ENCODE measurements around the gene LCTL. TPM values are rescaled to one million over a fixed set of nuclear protein-coding genes. Genes with fewer than 3 reads are reported as not detected.

Gene LCTL
- total RNA-seq, 4 donors from 2014 or later: not detected

DNA sequence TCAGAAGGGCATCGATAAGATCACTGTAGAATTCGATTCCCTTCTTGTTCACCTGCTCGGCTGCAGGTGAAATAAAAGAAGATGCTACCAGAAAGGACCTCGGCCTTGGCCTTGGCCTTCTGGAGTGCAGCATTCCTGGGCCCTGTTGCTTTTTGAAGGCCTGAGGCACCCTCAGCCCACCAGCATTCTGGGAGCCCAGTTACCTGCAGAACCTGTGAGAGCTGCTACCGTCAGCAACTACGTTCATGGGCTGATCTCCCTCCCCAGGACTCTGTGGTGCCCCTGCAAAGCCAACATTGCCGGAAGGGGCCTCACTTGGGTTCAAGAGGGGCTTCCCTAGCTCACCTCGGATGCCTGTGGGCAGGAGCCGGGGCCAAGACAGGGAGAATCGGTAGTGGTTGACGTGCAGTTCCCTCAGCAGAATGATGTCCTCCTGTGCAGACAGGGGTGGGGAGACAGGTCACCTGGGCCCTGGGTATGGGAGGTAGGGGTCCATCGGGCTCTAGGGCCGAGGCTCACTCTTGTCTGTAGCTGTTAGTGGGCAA, 2.2 kb downstream of the LCTL start:
- no peak overlapping the region for H3K4me3 ChIP-seq
- ATAC-seq (no peak), DNase-seq (no peak)
- H3K27me3 ChIP-seq: peaks cover 0 to 3% (median 0%) of the 10 kb centered on the region in 3 donors
- no peaks in the 10 kb centered on the region for H3K36me3 ChIP-seq
- no peak for TF ChIP-seq POLR2A (IDR thresholded peaks at IDR 0.05)
- TF ChIP-seq, protein P1, sequence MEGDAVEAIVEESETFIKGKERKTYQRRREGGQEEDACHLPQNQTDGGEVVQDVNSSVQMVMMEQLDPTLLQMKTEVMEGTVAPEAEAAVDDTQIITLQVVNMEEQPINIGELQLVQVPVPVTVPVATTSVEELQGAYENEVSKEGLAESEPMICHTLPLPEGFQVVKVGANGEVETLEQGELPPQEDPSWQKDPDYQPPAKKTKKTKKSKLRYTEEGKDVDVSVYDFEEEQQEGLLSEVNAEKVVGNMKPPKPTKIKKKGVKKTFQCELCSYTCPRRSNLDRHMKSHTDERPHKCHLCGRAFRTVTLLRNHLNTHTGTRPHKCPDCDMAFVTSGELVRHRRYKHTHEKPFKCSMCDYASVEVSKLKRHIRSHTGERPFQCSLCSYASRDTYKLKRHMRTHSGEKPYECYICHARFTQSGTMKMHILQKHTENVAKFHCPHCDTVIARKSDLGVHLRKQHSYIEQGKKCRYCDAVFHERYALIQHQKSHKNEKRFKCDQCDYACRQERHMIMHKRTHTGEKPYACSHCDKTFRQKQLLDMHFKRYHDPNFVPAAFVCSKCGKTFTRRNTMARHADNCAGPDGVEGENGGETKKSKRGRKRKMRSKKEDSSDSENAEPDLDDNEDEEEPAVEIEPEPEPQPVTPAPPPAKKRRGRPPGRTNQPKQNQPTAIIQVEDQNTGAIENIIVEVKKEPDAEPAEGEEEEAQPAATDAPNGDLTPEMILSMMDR (IDR thresholded peaks at IDR 0.05 in 4 of 5, conservative IDR thresholded peaks at IDR 0.05 in 1 of 5): no peak
- no peaks in the 10 kb centered on the region for H3K9me3 ChIP-seq
- H3K27ac ChIP-seq: no peak overlapping the region
- no peaks in the 10 kb centered on the region for H3K4me1 ChIP-seq
- in situ Hi-C loops (cut with MboI; ENCODE audit: low sequenced_read_pairs in 4 of 4) (no loop called here), intact Hi-C loops (cut with DNase I; ENCODE audit: low total_unique reads) (no loop called here)

DNA sequence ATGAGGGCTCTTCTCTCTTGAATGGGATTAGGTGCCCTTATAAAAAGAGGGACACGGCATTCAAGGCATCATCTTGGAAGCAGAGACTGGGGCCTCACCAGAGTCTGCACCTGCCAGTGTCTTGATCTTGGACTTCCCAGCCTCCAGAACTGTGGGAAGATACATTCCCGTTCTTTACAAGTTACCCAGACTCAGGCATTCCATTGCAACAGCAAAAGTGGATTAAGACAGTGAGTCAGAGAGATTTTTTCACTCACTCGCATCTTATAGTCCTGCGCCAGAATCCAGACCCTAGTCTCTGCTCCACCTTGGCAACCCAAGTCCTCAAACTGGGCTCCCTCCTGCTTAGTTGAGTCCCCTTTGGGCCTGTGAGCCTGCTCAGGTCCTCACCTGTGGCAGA, 2.7 kb downstream of the LCTL start:
- H3K27ac ChIP-seq: no peak overlapping the region
- in situ Hi-C loops (cut with MboI; ENCODE audit: low sequenced_read_pairs in 4 of 4): no loop called here
- H3K4me1 ChIP-seq: no peaks in the 10 kb centered on the region
- no peaks in the 10 kb centered on the region for H3K9me3 ChIP-seq
- H3K27me3 ChIP-seq: peaks cover 0 to 3% (median 0%) of the 10 kb centered on the region in 3 donors
- ATAC-seq: no peak
- intact Hi-C loops (cut with DNase I; ENCODE audit: low total_unique reads): no loop called here
- no peaks in the 10 kb centered on the region for H3K36me3 ChIP-seq
- TF ChIP-seq, protein P1 (IDR thresholded peaks at IDR 0.05 in 4 of 5, conservative IDR thresholded peaks at IDR 0.05 in 1 of 5): no peak
- TF ChIP-seq POLR2A (IDR thresholded peaks at IDR 0.05): no peak
- H3K4me3 ChIP-seq: no peak overlapping the region
- no peak for DNase-seq

DNA sequence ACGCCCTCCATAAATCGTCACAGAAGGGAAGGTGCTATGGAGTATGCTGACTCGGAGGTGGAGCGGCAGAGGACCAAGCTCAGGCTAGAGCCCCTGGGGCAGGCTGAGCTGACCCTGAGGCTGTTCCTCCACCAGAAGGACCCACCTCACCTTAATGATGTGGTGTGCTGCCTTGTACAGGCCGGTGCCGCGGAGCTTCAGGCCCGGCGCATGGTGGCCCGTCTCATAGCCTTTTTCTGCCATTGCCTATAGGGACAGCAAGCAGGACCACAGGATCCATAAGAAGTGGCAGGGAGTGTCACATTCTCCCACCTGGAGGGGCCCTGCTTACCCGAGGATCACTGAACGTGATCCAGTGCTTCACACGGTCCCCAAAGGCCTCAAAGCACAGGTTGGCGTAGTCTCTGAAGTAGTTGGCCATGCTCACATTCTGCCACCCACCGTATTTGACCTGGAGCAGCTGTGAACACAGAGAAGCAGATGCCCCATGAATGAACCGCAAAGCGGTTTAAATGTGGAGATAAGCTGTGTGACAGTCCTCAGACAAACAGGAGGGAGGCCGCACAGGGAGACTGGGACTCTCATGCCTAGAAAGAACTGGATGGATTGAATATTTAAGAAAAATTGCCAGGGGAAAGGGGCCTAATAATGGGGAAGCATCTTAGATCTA, 4.8 kb downstream of the LCTL start:
- Histone ChIP-seq H3K27ac (no peak overlapping the region), H3K27me3 (no peaks in the 10 kb centered on the region), H3K36me3 (no peaks in the 10 kb centered on the region), H3K4me3 (no peak overlapping the region), H3K9me3 (no peaks in the 10 kb centered on the region), H3K4me1 (no peaks in the 10 kb centered on the region)
- TF ChIP-seq POLR2A (IDR thresholded peaks at IDR 0.05): no peak
- TF ChIP-seq, protein P1 (IDR thresholded peaks at IDR 0.05 in 4 of 5, conservative IDR thresholded peaks at IDR 0.05 in 1 of 5): no peak
- ATAC-seq (no peak), DNase-seq (no peak)
- intact Hi-C loops (cut with DNase I; ENCODE audit: low total_unique reads): no loop called here
- in situ Hi-C loops (cut with MboI; ENCODE audit: low sequenced_read_pairs in 4 of 4): no loop called here

DNA sequence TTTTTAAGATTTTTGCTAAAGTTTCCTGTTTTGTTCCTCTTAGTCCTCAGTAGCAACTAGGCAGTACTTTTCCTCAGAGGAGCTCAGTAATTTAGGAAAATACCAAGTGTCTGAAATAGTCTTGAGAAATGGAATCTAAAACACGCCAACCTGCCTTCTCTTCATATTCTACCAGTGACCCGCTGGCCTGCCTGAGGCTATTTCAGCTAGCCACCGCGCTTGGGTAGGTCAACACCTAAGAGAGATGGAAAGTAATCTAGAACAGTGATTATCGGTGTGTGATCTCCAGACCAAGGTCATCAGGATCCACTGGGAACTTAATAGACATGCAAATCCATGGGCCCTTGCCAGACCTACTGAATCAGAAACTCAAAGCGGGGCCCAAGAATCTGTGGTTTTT, 7.5 kb downstream of the LCTL start:
- H3K36me3 ChIP-seq: no peaks in the 10 kb centered on the region
- in situ Hi-C loops (cut with MboI; ENCODE audit: low sequenced_read_pairs in 4 of 4): no loop called here

More for the DNA sequence above, 7.5 kb downstream of the LCTL start:
- TF ChIP-seq POLR2A (IDR thresholded peaks at IDR 0.05): no peak
- TF ChIP-seq, protein P1 (IDR thresholded peaks at IDR 0.05 in 4 of 5, conservative IDR thresholded peaks at IDR 0.05 in 1 of 5): no peak
- no peaks in the 10 kb centered on the region for H3K27me3 ChIP-seq
- H3K27ac ChIP-seq: no peak overlapping the region
- H3K4me1 ChIP-seq: no peaks in the 10 kb centered on the region
- ATAC-seq (no peak), DNase-seq (no peak)
- no peaks in the 10 kb centered on the region for H3K9me3 ChIP-seq
- intact Hi-C loops (cut with DNase I; ENCODE audit: low total_unique reads): no loop called here
- no peak overlapping the region for H3K4me3 ChIP-seq

All from gastrocnemius medialis (tissue), 4 donors.